Liver (tissue), 9 donors: ENCODE results near the gene ADGRD1. TPM values are rescaled to one million over a fixed set of nuclear protein-coding genes. Genes with fewer than 3 reads are reported as not detected.

Experiments
- DNase-seq: peaks from one replicate; pipeline ENCODE4 v3.0.0-alpha.2; 2017; ENCODE audit warnings: low spot score
- H3K27ac ChIP-seq, 2 donors: one replicate each; pipeline ENCODE4 v1.7.0; 2013; ENCODE audit warnings: inconsistent platforms in 2 of 2, low read length in 2 of 2, control low read depth in 1 of 2, low read depth in 1 of 2, mild to moderate bottlenecking in 1 of 2
- H3K27me3 ChIP-seq, 4 donors: one replicate each; pipeline versions ENCODE4 v1.6.1 to v1.7.0; 2013; ENCODE audit warnings: low read length in 3 of 4, inconsistent platforms in 1 of 4, mild to moderate bottlenecking in 1 of 4, moderate library complexity in 1 of 4; ENCODE audit not compliant: control insufficient read depth in 4 of 4, insufficient read depth in 4 of 4
- H3K36me3 ChIP-seq, 4 donors: one replicate each; pipeline versions ENCODE4 v1.6.1 to v1.7.0; 2013; ENCODE audit warnings: low read length in 3 of 4, mild to moderate bottlenecking in 3 of 4, low read depth in 1 of 4, moderate library complexity in 1 of 4; ENCODE audit not compliant: control insufficient read depth in 4 of 4, insufficient read depth in 3 of 4
- H3K4me1 ChIP-seq, 4 donors: one replicate each; pipeline versions ENCODE4 v1.6.1 to v1.7.0; 2013; ENCODE audit warnings: low read length in 3 of 4, mild to moderate bottlenecking in 3 of 4, moderate library complexity in 1 of 4; ENCODE audit not compliant: control insufficient read depth in 4 of 4, insufficient read depth in 4 of 4
- H3K4me3 ChIP-seq, 3 donors: one replicate each; pipeline versions ENCODE4 v1.6.1 to v1.7.0; 2013; ENCODE audit warnings: low read length in 3 of 3, control low read depth in 1 of 3, low read depth in 1 of 3, mild to moderate bottlenecking in 1 of 3
- H3K9ac ChIP-seq, 2 donors: one replicate each; pipeline ENCODE4 v1.7.0; 2013; ENCODE audit warnings: low read length in 2 of 2, mild to moderate bottlenecking in 2 of 2, moderate library complexity in 2 of 2, control low read depth in 1 of 2, low read depth in 1 of 2
- H3K9me3 ChIP-seq, 4 donors: one replicate each; pipeline versions ENCODE4 v1.6.1 to v1.7.0; 2013; ENCODE audit warnings: low read length in 3 of 4; ENCODE audit not compliant: control insufficient read depth in 4 of 4
- ATF3 ChIP-seq: IDR thresholded peaks from 2 replicates; pipeline ENCODE4 v1.6.1; 2016; ENCODE audit warnings: antibody characterized with exemption
- CTCF ChIP-seq: fragments of 150-350 bp; IDR thresholded peaks from 2 replicates; pipeline ENCODE4 v1.5.1; 2017; ENCODE audit warnings: improper control_type of control experiment, low read depth, low read length; ENCODE audit not compliant: missing input control
- EGR1 ChIP-seq, 2 donors: IDR thresholded peaks; 2 replicates each; pipeline ENCODE4 v1.6.1; 2016 to 2018; ENCODE audit warnings: antibody characterized with exemption in 2 of 2, low read depth in 2 of 2
- FOXA1 ChIP-seq: IDR thresholded peaks from 2 replicates; pipeline ENCODE4 v1.6.1; 2016; ENCODE audit warnings: antibody characterized with exemption
- FOXA2 ChIP-seq: IDR thresholded peaks from 2 replicates; pipeline ENCODE4 v1.6.1; 2016; ENCODE audit warnings: antibody characterized with exemption
- GABPA ChIP-seq, 2 donors: IDR thresholded peaks in 1 of 2; conservative IDR thresholded peaks in 1 of 2; 2 replicates each; pipeline ENCODE4 v1.6.1; 2016; ENCODE audit warnings: antibody characterized with exemption in 2 of 2, mild to moderate bottlenecking in 1 of 2, moderate library complexity in 1 of 2
- HNF4A ChIP-seq, 2 donors: conservative IDR thresholded peaks; 2 replicates each; pipeline ENCODE4 v1.6.1; 2016; ENCODE audit warnings: antibody characterized with exemption in 2 of 2, mild to moderate bottlenecking in 2 of 2
- HNF4G ChIP-seq: IDR thresholded peaks from 2 replicates; pipeline ENCODE4 v1.6.1; 2016; ENCODE audit warnings: antibody characterized with exemption
- JUND ChIP-seq, 2 donors: IDR thresholded peaks; 2 replicates each; pipeline ENCODE4 v1.6.1; 2016; ENCODE audit warnings: antibody characterized with exemption in 2 of 2
- MAX ChIP-seq: IDR thresholded peaks from 2 replicates; pipeline ENCODE4 v1.6.1; 2016; ENCODE audit warnings: antibody characterized with exemption
- NR2F2 ChIP-seq: IDR thresholded peaks from 2 replicates; pipeline ENCODE4 v1.6.1; 2016; ENCODE audit warnings: antibody characterized with exemption
- RAD21 ChIP-seq, 2 donors: IDR thresholded peaks; 2 replicates each; pipeline ENCODE4 v1.6.1; 2016; ENCODE audit warnings: antibody characterized with exemption in 2 of 2, mild to moderate bottlenecking in 2 of 2
- RXRA ChIP-seq, 2 donors: IDR thresholded peaks; 2 replicates each; pipeline ENCODE4 v1.6.1; 2017 to 2018; ENCODE audit warnings: antibody characterized with exemption in 2 of 2, mild to moderate bottlenecking in 1 of 2
- SP1 ChIP-seq: IDR thresholded peaks from 2 replicates; pipeline ENCODE4 v1.6.1; 2018; ENCODE audit warnings: antibody characterized with exemption, mild to moderate bottlenecking
- TAF1 ChIP-seq: conservative IDR thresholded peaks from 2 replicates; pipeline ENCODE4 v1.6.1; 2016; ENCODE audit warnings: antibody characterized with exemption, mild to moderate bottlenecking
- YY1 ChIP-seq: IDR thresholded peaks from 2 replicates; pipeline ENCODE4 v1.6.1; 2016; ENCODE audit warnings: antibody characterized with exemption, mild to moderate bottlenecking
- ZBTB33 ChIP-seq: IDR thresholded peaks from 2 replicates; pipeline ENCODE4 v1.6.1; 2016; ENCODE audit warnings: antibody characterized with exemption
- WGBS: extraction: QIAGEN DNeasy Blood & Tissue Kit; methylation state at CpG from one replicate; pipeline ENCODE4 v1.1.7; 2013; 5-methylcytosine and 5-hydroxymethylcytosine counted together
- polyA plus RNA-seq, 2 donors: library from polyadenylated mRNA; stranded (reverse) in 1 of 2; unstranded in 1 of 2; fragments of 200-250 nt in 1 of 2; fragments of >200 nt in 1 of 2; fragmentation: Nextera tagmentation in 1 of 2; extraction: Ambion mirVana in 1 of 2; gene quantifications; one replicate each; pipeline versions ENCODE4 v1.2.1 to v1.2.3, GENCODE V29; 2013 to 2015
- total RNA-seq, 2 donors: library from RNA; depleted of rRNA; stranded (reverse); fragments of >200 nt; gene quantifications; one replicate each; pipeline ENCODE4 v1.2.3, GENCODE V29; 2014
- donor health status: healthy.
- donor health status: healthy.
- donor health status: healthy.
- donor health status: healthy.
- donor health status: healthy.

The ADGRD1 gene
- total and polyA plus RNA-seq, 4 donors: 2.7 to 7.1 (median 4.6) TPM

GRCh38 chr12:130951636-130952035, 2.1 kb upstream of the ADGRD1 start:
- no peak for DNase-seq
- Histone ChIP-seq H3K36me3 (no peaks in the 10 kb centered on the region), H3K9ac (no peak overlapping the region), H3K4me1 (peaks cover 3 to 12% (median 8%) of the 10 kb centered on the region in 4 donors), H3K27ac (no peak overlapping the region), H3K27me3 (no peaks in the 10 kb centered on the region), H3K4me3 (no peak overlapping the region), H3K9me3 (no peaks in the 10 kb centered on the region)
- TF ChIP-seq HNF4A (conservative IDR thresholded peaks at IDR 0.05) (no peak), GABPA (IDR thresholded peaks at IDR 0.05 in 1 of 2, conservative IDR thresholded peaks at IDR 0.05 in 1 of 2) (no peak), EGR1 (IDR thresholded peaks at IDR 0.05; ENCODE audit: low read depth in 2 of 2) (no peak), CTCF (no peak), NR2F2 (no peak), RAD21 (IDR thresholded peaks at IDR 0.05) (no peak), SP1 (no peak), RXRA (IDR thresholded peaks at IDR 0.05) (no peak), HNF4G (no peak), FOXA2 (no peak), FOXA1 (no peak), MAX (no peak), ATF3 (no peak), ZBTB33 (no peak), JUND (IDR thresholded peaks at IDR 0.05) (no peak), TAF1 (no peak), YY1 (no peak)
- 89% methylated on average over 13 of the region's 13 CpGs for WGBS

GRCh38 chr12:130952171-130952954, 1.3 kb upstream of the ADGRD1 start:
- TF ChIP-seq ZBTB33 (no peak), FOXA1 (no peak), RXRA (IDR thresholded peaks at IDR 0.05) (peak; percentile 43 to 62), TAF1 (peak; percentile 17), RAD21 (IDR thresholded peaks at IDR 0.05) (peak; percentile 35 to 37), MAX (no peak), SP1 (no peak), HNF4A (conservative IDR thresholded peaks at IDR 0.05) (peak; percentile 75 to 77), YY1 (peak; percentile 41), ATF3 (no peak), GABPA (IDR thresholded peaks at IDR 0.05 in 1 of 2, conservative IDR thresholded peaks at IDR 0.05 in 1 of 2) (no peak)
- WGBS: 59% methylated on average over 14 of the region's 14 CpGs
- no peaks in the 10 kb centered on the region for H3K9me3 ChIP-seq
- no peaks in the 10 kb centered on the region for H3K27me3 ChIP-seq
- DNase-seq: no peak
- H3K9ac ChIP-seq: no peak overlapping the region
- H3K4me3 ChIP-seq: no peak overlapping the region
- H3K27ac ChIP-seq: no peak overlapping the region
- peaks cover 3 to 12% (median 8%) of the 10 kb centered on the region in 4 donors for H3K4me1 ChIP-seq
- H3K36me3 ChIP-seq: no peaks in the 10 kb centered on the region
